HG02571 (cell line): ENCODE results near the gene SMIM28.
A peak's percentile ranks its signal among the peaks of the same experiment; 100 is the strongest.
"Not testable (repeated sequence)": the region's sequence is repeated elsewhere in the genome, so short reads cannot be mapped to it uniquely, and the experiment has no call there.

Experiments
- ATAC-seq: cut with Tn5 transposase; IDR thresholded peaks from one replicate; pipeline ENCODE4 v1.9.1; 2021; ENCODE audit warnings: mild to moderate bottlenecking, moderate library complexity; ENCODE audit not compliant: unreplicated experiment

Gene SMIM28

GRCh38 chr6:138403801-138404665 lies 26.3 kb downstream of the SMIM28 start, which contains the start of gene HEBP2:
Gene HEBP2 (plus strand): TSS chr6:138404223. CDS start chr6:138404496, 273 bp downstream.
- peak; percentile 91 for ATAC-seq

- peak; percentile 10 for ATAC-seq
Observed at GRCh38 chr6:138404666-138405337, 27.1 kb downstream of the SMIM28 start.

GRCh38 chr6:138405816-138406413 lies 28.2 kb downstream of the SMIM28 start:
- ATAC-seq = no peak

GRCh38 chr6:138406443-138406842 lies 28.7 kb downstream of the SMIM28 start:
- ATAC-seq = no peak

- no peak for ATAC-seq
Observed at GRCh38 chr6:138410048-138410735, 32.5 kb downstream of the SMIM28 start.

GRCh38 chr6:138410972-138411880 lies 33.5 kb downstream of the SMIM28 start:
- peak; percentile 59 for ATAC-seq

GRCh38 chr6:138415125-138415524 lies 37.4 kb downstream of the SMIM28 start:
- no peak for ATAC-seq

- ATAC-seq = no peak
Observed at GRCh38 chr6:138416206-138416605, 38.5 kb downstream of the SMIM28 start.

- ATAC-seq = no peak
Observed at GRCh38 chr6:138417493-138418117, 39.9 kb downstream of the SMIM28 start.

- no peak for ATAC-seq
Observed at GRCh38 chr6:138418118-138418742, 40.5 kb downstream of the SMIM28 start.

GRCh38 chr6:138419766-138420165 lies 42.1 kb downstream of the SMIM28 start:
- ATAC-seq = no peak

- ATAC-seq = no peak
Observed at GRCh38 chr6:138420356-138420755, 42.7 kb downstream of the SMIM28 start.

- ATAC-seq = no peak
Observed at GRCh38 chr6:138421089-138421488, 43.4 kb downstream of the SMIM28 start.

- ATAC-seq = no peak
Observed at GRCh38 chr6:138421608-138422007, 43.9 kb downstream of the SMIM28 start.

GRCh38 chr6:138422861-138423260 lies 45.2 kb downstream of the SMIM28 start:
- ATAC-seq = no peak

GRCh38 chr6:138424004-138424904 lies 46.5 kb downstream of the SMIM28 start:
- no peak for ATAC-seq

GRCh38 chr6:138425256-138425655 lies 47.6 kb downstream of the SMIM28 start:
- not testable (repeated sequence) for ATAC-seq

GRCh38 chr6:138426500-138427123 lies 48.9 kb downstream of the SMIM28 start:
- no peak for ATAC-seq
